ENCODE measurements around the gene SLC6A13. TPM values are rescaled to one million over a fixed set of nuclear protein-coding genes. Genes with fewer than 3 reads are reported as not detected.

Gene SLC6A13
- total RNA-seq, 1 experiment from 2014 or later = not detected

GRCh38 chr12:220491-220890, 42.1 kb downstream of the SLC6A13 start:
- Histone ChIP-seq H3K27ac (ENCODE audit: insufficient read length, low read depth, low read length) (no peak overlapping the region), H3K18ac (ENCODE audit: insufficient read length, low read depth, low read length) (no peak overlapping the region), H3K23ac (ENCODE audit: insufficient read length, low read depth, low read length) (no peak overlapping the region), H4K91ac (ENCODE audit: insufficient read length, low read depth, low read length) (no peak overlapping the region), H2BK20ac (ENCODE audit: low read depth, low read length, poor library complexity, severe bottlenecking) (no peak overlapping the region), H3K4me1 (ENCODE audit: insufficient read depth, low read length) (no peaks in the 10 kb centered on the region), H3K79me1 (ENCODE audit: insufficient read depth, low read depth, low read length, poor library complexity, severe bottlenecking) (no peaks in the 10 kb centered on the region), H3K4ac (ENCODE audit: low read depth, low read length) (no peak overlapping the region), H4K8ac (replicated peaks; ENCODE audit: insufficient read length, low read depth, low read length) (no peak overlapping the region), H4K20me1 (ENCODE audit: control insufficient read depth, insufficient read depth, insufficient read length) (no peaks in the 10 kb centered on the region), H2BK12ac (ENCODE audit: insufficient read length, low read depth, low read length) (no peak overlapping the region), H3T11ph (ENCODE audit: low read length) (no peak overlapping the region), H3K9me3 (ENCODE audit: control insufficient read depth, low read depth, low read length) (no peaks in the 10 kb centered on the region), H3K9ac (ENCODE audit: extremely low read depth, insufficient read length, low read length) (no peak overlapping the region), H3K27me3 (ENCODE audit: insufficient read depth, low read length) (no peaks in the 10 kb centered on the region), H2AK5ac (ENCODE audit: insufficient read length, low read length) (no peak overlapping the region), H3K4me2 (ENCODE audit: insufficient read depth, insufficient read length, low read length) (no peak overlapping the region), H3K79me2 (ENCODE audit: insufficient read depth, low read length) (no peaks in the 10 kb centered on the region), H2AFZ (ENCODE audit: low read length) (no peak overlapping the region), H3K14ac (ENCODE audit: insufficient read depth, low read length) (no peak overlapping the region), H2BK5ac (ENCODE audit: insufficient read length, low read length) (no peak overlapping the region), H2BK15ac (ENCODE audit: low read depth, low read length) (no peak overlapping the region), H4K5ac (ENCODE audit: insufficient read length, low read depth, low read length) (no peak overlapping the region), H3K56ac (ENCODE audit: insufficient read length, low read depth, low read length) (no peak overlapping the region), H3K23me2 (ENCODE audit: insufficient read length, low read depth, low read length, poor library complexity, severe bottlenecking) (peaks cover 3% of the 10 kb centered on the region), H2BK120ac (ENCODE audit: low read depth, low read length, poor library complexity, severe bottlenecking) (no peak overlapping the region)
- TF ChIP-seq CTCF (conservative IDR thresholded peaks at IDR 0.05) = no peak
- Mint-ChIP-seq H3K27ac (no peak overlapping the region), H3K4me1 (peaks cover 4 to 10% of the 10 kb centered on the region in 2 experiments), H3K27me3 (ENCODE audit: low read depth) (peaks cover 39% of the 10 kb centered on the region), H3K4me3 (no peak overlapping the region; a peak in 1 of 5 replicates), H3K9me3 (no peaks in the 10 kb centered on the region), H3K36me3 (ENCODE audit: insufficient read depth in 1 of 3, low read depth in 3 of 3) (no peaks in the 10 kb centered on the region)
- WGBS (ENCODE audit: extremely low coverage, insufficient read length, low lambda C conversion rate) = no CpG with 5 or more reads among the region's 6 CpGs
- no peak for DNase-seq

All from H9 (cell line).